Stomach (tissue), 9 donors: ENCODE measurements around the gene LRATD1. TPM values are rescaled to one million over a fixed set of nuclear protein-coding genes. Genes with fewer than 3 reads are reported as not detected.

Experiments
- DNase-seq, 2 donors: peaks; one replicate each; pipeline versions ENCODE4 v3.0.0 to v3.0.0-alpha.2; 2013 to 2019
- H3K27ac ChIP-seq, 5 donors: fragments of 200-600 bp in 4 of 5; sonication (generic) in 4 of 5; one replicate each; pipeline ENCODE4 v1.5.1; 2013 to 2019; ENCODE audit warnings: mild to moderate bottlenecking in 1 of 5, moderate library complexity in 1 of 5
- H3K27me3 ChIP-seq, 3 donors: fragments of 200-600 bp; sonication (generic); one replicate each; pipeline ENCODE4 v1.5.1; 2017 to 2019; ENCODE audit warnings: mixed run types in 1 of 3
- H3K36me3 ChIP-seq, 4 donors: fragments of 200-600 bp; sonication (generic); 1 replicate in 3 of 4; 2 replicates in 1 of 4; pipeline ENCODE4 v1.5.1; 2016 to 2019
- H3K4me1 ChIP-seq, 4 donors: fragments of 200-600 bp; sonication (generic); one replicate each; pipeline ENCODE4 v1.5.1; 2016 to 2019
- H3K4me3 ChIP-seq, 4 donors: fragments of 200-600 bp; sonication (generic) in 3 of 4; one replicate each; pipeline ENCODE4 v1.5.1; 2016 to 2019; ENCODE audit warnings: mild to moderate bottlenecking in 1 of 4
- H3K9me3 ChIP-seq, 4 donors: fragments of 200-600 bp; sonication (generic); one replicate each; pipeline ENCODE4 v1.5.1; 2016 to 2019
- EP300 ChIP-seq: sonication (generic); formaldehyde crosslinking; IDR thresholded peaks from one replicate; pipeline ENCODE4 v1.6.1; 2017; ENCODE audit warnings: antibody characterized with exemption
- POLR2A ChIP-seq, 4 donors: fragments of 450-650 bp; IDR thresholded peaks; one replicate each; pipeline ENCODE4 v1.6.1; 2016; ENCODE audit warnings: antibody characterized with exemption in 4 of 4, control low read depth in 2 of 4, mild to moderate bottlenecking in 1 of 4, moderate library complexity in 1 of 4
- POLR2AphosphoS5 ChIP-seq, 3 donors: sonication (generic); formaldehyde crosslinking; IDR thresholded peaks; one replicate each; pipeline ENCODE4 v1.6.1; 2016; ENCODE audit warnings: antibody characterized with exemption in 3 of 3
- WGBS, 5 donors: extraction: QIAGEN DNeasy Blood & Tissue Kit in 3 of 5; methylation state at CpG; one replicate each; pipeline versions ENCODE4 v1.1.5 to v1.1.7; 2013 to 2018; 5-methylcytosine and 5-hydroxymethylcytosine counted together
- intact Hi-C: fragments of 100-400 bp; cut with DNase I; formaldehyde crosslinking; loops from one replicate; pipeline ENCODE4 v1.15.1; 2023; ENCODE audit warnings: low total_unique reads
- polyA plus RNA-seq, 3 donors: library from polyadenylated mRNA; stranded (reverse); fragments of 200-250 nt; gene quantifications; one replicate each; pipeline ENCODE4 v1.2.3, GENCODE V29; 2013
- total RNA-seq, 5 donors: library from RNA; depleted of rRNA; stranded (reverse); fragments of >200 nt; gene quantifications; one replicate each; pipeline versions ENCODE4 v1.1.0 to v1.2.3, GENCODE V29; 2014 to 2016
- TF ChIP-seq, protein P1 (sequence below), 7 experiments: fragments of 450-650 bp in 4 of 7; fragments of 200-600 bp in 3 of 7; sonication (generic) in 3 of 7; IDR thresholded peaks; one replicate each; pipeline ENCODE4 v1.5.1; 2016 to 2019; ENCODE audit warnings: antibody characterized with exemption in 7 of 7, control low read depth in 2 of 7, mild to moderate bottlenecking in 1 of 7
- donor health status: healthy with polysubstance abuse.
- donor health status: Bipolar disorder and iron deficiency.
- donor health status: healthy.

The LRATD1 gene
- total and polyA plus RNA-seq, 8 donors = 3.2 to 229 (median 9.0) TPM; not detected in 1

GRCh38 chr2:14635391-14635871 is 2.9 kb downstream of the LRATD1 start:
- H3K9me3 ChIP-seq = no peaks in the 10 kb centered on the region
- intact Hi-C loops = no loop called here

GRCh38 chr2:14638488-14638887 is 6.0 kb downstream of the LRATD1 start:
- H3K4me1 ChIP-seq = peaks cover 9 to 23% (median 17%) of the 10 kb centered on the region in 4 donors
- intact Hi-C loops = no loop called here
- H3K27me3 ChIP-seq = peaks cover 0 to 21% (median 4%) of the 10 kb centered on the region in 3 donors
- no peaks in the 10 kb centered on the region for H3K9me3 ChIP-seq
- no peak overlapping the region for H3K4me3 ChIP-seq
- no peak overlapping the region for H3K27ac ChIP-seq
- TF ChIP-seq POLR2A (IDR thresholded peaks at IDR 0.05) (no peak), EP300 (no peak), POLR2AphosphoS5 (IDR thresholded peaks at IDR 0.05) (no peak)
- TF ChIP-seq, protein P1, sequence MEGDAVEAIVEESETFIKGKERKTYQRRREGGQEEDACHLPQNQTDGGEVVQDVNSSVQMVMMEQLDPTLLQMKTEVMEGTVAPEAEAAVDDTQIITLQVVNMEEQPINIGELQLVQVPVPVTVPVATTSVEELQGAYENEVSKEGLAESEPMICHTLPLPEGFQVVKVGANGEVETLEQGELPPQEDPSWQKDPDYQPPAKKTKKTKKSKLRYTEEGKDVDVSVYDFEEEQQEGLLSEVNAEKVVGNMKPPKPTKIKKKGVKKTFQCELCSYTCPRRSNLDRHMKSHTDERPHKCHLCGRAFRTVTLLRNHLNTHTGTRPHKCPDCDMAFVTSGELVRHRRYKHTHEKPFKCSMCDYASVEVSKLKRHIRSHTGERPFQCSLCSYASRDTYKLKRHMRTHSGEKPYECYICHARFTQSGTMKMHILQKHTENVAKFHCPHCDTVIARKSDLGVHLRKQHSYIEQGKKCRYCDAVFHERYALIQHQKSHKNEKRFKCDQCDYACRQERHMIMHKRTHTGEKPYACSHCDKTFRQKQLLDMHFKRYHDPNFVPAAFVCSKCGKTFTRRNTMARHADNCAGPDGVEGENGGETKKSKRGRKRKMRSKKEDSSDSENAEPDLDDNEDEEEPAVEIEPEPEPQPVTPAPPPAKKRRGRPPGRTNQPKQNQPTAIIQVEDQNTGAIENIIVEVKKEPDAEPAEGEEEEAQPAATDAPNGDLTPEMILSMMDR (IDR thresholded peaks at IDR 0.05) = no peak
- no peaks in the 10 kb centered on the region for H3K36me3 ChIP-seq
- no peak for DNase-seq
- 82 to 96% (median 92%) methylated on average over 2 of the region's 2 CpGs for WGBS, 5 donors

More at GRCh38 chr2:14635391-14635871, 2.9 kb downstream of the LRATD1 start:
- Histone ChIP-seq H3K4me3 (peak overlapping the region; percentile 50 to 70 (median 56)), H3K27me3 (peaks cover 0 to 41% (median 16%) of the 10 kb centered on the region in 3 donors), H3K27ac (peak overlapping the region; percentile 82 to 90 (median 85)), H3K36me3 (no peaks in the 10 kb centered on the region), H3K4me1 (peaks cover 16 to 45% (median 34%) of the 10 kb centered on the region in 4 donors)
- DNase-seq = peak; percentile 76 to 89
- 0 to 2% (median 1%) methylated on average over 8 to 24 of the region's 24 CpGs for WGBS, 5 donors
- TF ChIP-seq POLR2A (IDR thresholded peaks at IDR 0.05) (no peak), POLR2AphosphoS5 (IDR thresholded peaks at IDR 0.05) (peak in 2 of 3 donors; percentile 13 to 14)

DNA sequence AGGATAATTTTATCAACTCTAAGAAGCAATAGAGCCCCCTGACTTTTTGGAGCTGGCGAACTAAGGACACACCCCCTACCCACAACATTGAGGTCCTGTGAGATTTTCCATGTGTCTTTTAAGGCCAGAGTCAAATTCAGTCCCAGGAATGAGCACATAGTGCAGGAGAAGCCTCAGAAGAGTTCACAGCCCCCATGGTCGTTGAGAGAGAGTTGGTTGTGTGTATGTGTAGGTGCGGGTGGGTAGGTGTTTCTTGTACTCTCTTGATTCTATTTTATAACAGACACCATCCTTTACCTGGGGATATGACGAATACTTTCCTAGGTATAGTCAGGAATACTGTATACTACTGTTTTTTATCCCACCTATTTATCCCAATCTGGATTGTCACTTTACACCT is 8.6 kb downstream of the LRATD1 start:
- WGBS, 5 donors = 73 to 90% (median 84%) methylated on average over 4 of the region's 4 CpGs
- Histone ChIP-seq H3K27ac (no peak overlapping the region), H3K9me3 (no peaks in the 10 kb centered on the region), H3K4me3 (no peak overlapping the region), H3K4me1 (peaks cover 0 to 4% (median 3%) of the 10 kb centered on the region in 4 donors), H3K27me3 (no peaks in the 10 kb centered on the region), H3K36me3 (no peaks in the 10 kb centered on the region)
- TF ChIP-seq POLR2A (IDR thresholded peaks at IDR 0.05) (no peak), POLR2AphosphoS5 (IDR thresholded peaks at IDR 0.05) (no peak), EP300 (no peak)
- TF ChIP-seq, protein P1 (IDR thresholded peaks at IDR 0.05) = no peak
- no peak for DNase-seq
- intact Hi-C loops = no loop called here

- TF ChIP-seq POLR2A (IDR thresholded peaks at IDR 0.05) = no peak
- no peak for TF ChIP-seq EP300
- TF ChIP-seq POLR2AphosphoS5 (IDR thresholded peaks at IDR 0.05) = no peak
- TF ChIP-seq, protein P1 (IDR thresholded peaks at IDR 0.05) = no peak
- WGBS, 5 donors = 73 to 87% (median 83%) methylated on average over 4 of the region's 4 CpGs
- Histone ChIP-seq H3K9me3 (no peaks in the 10 kb centered on the region), H3K27me3 (no peaks in the 10 kb centered on the region), H3K36me3 (no peaks in the 10 kb centered on the region), H3K4me1 (no peaks in the 10 kb centered on the region), H3K27ac (no peak overlapping the region), H3K4me3 (no peak overlapping the region)
- intact Hi-C loops = no loop called here
- DNase-seq = no peak
Observed at GRCh38 chr2:14642499-14642898, 10.0 kb downstream of the LRATD1 start.

DNA sequence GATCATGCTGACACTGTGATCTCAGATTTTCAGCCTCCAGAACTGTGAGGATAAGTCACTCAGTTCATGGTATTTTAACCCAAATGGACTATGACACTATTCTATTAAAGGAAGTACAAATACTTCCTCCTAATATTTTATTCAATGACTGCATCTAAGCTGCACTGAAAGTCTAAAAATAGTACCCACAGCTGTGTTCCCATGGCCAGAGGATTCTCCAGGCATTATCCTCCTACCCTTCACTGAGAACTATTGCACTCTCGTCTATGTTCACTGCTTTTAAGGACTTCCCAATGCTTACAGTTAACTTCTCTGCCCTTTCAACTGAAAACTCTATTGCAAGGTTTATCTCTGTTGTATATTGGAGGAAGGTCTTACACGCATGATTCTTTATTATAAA is 15.2 kb downstream of the LRATD1 start:
- H3K9me3 ChIP-seq = no peaks in the 10 kb centered on the region
- peaks cover 0 to 11% (median 0%) of the 10 kb centered on the region in 4 donors for H3K36me3 ChIP-seq
- peak in 1 of 2 donors; percentile 44 for DNase-seq
- no peak for TF ChIP-seq POLR2AphosphoS5 (IDR thresholded peaks at IDR 0.05)
- TF ChIP-seq, protein P1 (IDR thresholded peaks at IDR 0.05) = no peak
- TF ChIP-seq POLR2A (IDR thresholded peaks at IDR 0.05) = no peak
- TF ChIP-seq EP300 = no peak
- intact Hi-C loops = no loop called here
- H3K4me1 ChIP-seq = no peaks in the 10 kb centered on the region
- no peak overlapping the region for H3K4me3 ChIP-seq
- WGBS, 5 donors = 61 to 76% (median 70%) methylated on average over 2 of the region's 2 CpGs
- no peaks in the 10 kb centered on the region for H3K27me3 ChIP-seq
- no peak overlapping the region for H3K27ac ChIP-seq
